AG09309 (cell line): ENCODE measurements around the gene ADAM8.

ENCODE experiments used
- DNase-seq: peaks from one replicate; pipeline ENCODE4 v3.0.0-alpha.2; 2010; ENCODE audit warnings: low read depth
- H3K4me3 ChIP-seq: 2 replicates; pipeline ENCODE4 v1.5.1; 2011; ENCODE audit warnings: mild to moderate bottlenecking, low read depth, low read length, moderate library complexity; ENCODE audit not compliant: control insufficient read depth
- TF ChIP-seq, protein P1 (sequence below): IDR thresholded peaks from 2 replicates; pipeline ENCODE4 v1.5.1; 2011; ENCODE audit warnings: mild to moderate bottlenecking, low read depth, low read length, inconsistent platforms; ENCODE audit not compliant: insufficient read depth, control insufficient read depth; ENCODE audit errors: missing control alignments

ADAM8 gene

DNA sequence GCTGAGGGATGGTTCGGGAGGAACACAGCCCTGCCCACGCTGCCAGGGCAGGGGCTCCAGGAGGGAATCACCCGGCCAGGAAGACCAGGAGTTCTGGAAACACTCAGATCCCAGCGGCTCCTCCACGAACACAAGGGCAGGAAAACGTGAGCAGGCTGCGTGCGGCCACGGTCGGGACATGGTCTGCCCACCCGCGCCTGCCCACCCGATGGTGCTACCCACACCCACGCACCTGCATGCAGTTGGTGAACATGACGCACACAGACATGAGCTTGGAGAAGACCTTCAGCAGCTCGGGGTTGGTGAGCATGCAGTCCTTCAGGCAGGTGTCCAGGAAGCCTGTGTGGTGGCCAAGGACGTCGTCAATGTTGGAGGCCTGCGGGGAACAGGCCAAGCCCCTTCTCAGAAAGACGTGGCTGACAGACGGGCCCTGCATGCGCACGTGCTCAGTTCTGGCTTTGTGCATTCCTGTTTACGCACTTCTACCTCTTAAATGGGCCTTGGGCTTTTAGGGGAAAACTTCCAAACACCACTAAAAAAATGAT, 6.2 kb upstream of the ADAM8 start:
- H3K4me3 ChIP-seq: no peak overlapping the region
- DNase-seq: no peak
- TF ChIP-seq, protein P1, sequence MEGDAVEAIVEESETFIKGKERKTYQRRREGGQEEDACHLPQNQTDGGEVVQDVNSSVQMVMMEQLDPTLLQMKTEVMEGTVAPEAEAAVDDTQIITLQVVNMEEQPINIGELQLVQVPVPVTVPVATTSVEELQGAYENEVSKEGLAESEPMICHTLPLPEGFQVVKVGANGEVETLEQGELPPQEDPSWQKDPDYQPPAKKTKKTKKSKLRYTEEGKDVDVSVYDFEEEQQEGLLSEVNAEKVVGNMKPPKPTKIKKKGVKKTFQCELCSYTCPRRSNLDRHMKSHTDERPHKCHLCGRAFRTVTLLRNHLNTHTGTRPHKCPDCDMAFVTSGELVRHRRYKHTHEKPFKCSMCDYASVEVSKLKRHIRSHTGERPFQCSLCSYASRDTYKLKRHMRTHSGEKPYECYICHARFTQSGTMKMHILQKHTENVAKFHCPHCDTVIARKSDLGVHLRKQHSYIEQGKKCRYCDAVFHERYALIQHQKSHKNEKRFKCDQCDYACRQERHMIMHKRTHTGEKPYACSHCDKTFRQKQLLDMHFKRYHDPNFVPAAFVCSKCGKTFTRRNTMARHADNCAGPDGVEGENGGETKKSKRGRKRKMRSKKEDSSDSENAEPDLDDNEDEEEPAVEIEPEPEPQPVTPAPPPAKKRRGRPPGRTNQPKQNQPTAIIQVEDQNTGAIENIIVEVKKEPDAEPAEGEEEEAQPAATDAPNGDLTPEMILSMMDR: no peak

DNA sequence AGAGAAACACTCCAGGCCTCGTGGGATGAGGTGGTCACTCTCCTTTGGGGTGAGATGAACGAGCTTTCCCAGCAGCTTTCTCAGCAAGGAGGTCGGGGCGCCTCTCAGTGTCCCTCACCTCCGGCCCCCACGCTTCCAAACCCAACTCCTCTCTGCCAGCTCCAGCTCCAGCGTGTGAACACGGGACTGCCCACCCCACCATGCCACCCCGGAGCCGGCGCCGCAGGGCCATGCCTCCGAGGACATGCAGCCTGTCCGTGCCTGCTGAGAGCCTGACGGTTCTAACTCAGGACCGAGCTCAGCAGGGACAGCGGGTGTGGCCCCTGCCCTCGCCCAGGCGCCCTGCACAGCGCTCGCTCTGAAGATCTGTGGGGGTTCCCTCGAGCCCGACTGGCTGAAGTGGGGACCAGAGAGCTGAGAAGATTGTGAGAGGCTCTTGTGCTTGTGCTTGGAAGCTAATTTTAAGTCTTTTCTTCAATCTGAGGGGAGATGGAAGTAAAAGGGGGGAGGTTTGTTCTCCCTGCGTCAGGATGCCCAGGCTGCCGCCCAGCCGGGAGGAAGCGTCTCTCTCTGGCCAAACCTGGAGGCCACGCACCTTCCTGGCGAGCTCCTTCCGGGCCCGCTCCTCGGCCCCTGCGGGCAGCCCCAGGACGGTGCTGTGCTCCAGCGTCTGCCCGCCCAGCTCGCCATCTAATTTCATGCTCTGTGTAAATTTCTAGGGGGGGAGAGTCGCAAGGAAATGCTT, 5.1 kb upstream of the ADAM8 start:
- DNase-seq: no peak
- TF ChIP-seq, protein P1: no peak
- no peak overlapping the region for H3K4me3 ChIP-seq

DNA sequence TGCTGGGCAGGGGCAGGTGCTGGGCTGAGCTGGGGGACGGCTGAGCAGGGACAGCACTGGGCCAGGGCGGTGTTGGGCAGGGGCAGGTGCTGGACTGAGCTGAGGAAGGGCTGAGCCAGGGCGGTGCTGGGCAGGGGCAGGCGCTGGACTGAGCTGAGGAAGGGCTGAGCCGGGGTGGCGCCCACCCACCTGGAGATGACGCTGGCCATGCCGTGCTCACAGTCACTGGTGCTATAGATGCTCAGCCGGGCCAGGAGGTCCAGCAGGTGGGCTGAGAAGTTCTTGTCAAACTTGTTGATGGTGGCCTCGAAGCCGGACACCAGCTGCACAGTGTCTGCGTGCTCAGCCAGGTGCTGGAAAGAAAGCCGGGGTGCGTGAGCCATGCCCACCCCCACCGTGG, 4.4 kb upstream of the ADAM8 start:
- TF ChIP-seq, protein P1: no peak
- DNase-seq: no peak
- no peak overlapping the region for H3K4me3 ChIP-seq

DNA sequence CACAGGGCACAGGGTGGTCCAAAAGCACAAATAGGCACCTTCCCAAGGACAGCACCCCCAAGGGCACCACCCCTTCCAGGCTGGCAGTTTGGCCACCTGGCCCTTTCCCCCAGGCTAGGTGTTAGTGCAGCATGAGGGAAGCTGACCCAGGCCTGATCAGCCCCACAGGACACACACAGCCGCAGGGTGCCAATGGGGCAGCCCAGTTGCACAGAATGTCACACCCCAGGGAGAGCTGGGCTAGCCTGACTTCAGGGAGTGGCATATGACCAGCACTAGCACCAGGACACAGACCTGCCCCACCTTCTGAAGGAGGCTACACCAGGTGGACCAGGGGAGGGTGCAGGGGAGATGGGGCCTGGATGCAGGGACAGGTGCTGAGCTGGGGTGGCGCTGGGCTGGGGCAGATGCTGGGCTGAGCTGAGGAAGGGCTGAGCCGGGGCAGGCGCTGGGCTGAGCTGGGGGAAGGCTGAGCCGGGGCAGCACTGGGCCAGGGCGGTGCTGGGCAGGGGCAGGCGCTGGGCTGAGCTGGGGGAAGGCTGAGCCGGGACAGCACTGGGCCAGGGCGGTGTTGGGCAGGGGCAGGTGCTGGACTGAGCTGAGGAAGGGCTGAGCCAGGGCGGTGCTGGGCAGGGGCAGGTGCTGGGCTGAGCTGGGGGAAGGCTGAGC, 3.9 kb upstream of the ADAM8 start:
- TF ChIP-seq, protein P1: no peak
- no peak for DNase-seq
- no peak overlapping the region for H3K4me3 ChIP-seq

DNA sequence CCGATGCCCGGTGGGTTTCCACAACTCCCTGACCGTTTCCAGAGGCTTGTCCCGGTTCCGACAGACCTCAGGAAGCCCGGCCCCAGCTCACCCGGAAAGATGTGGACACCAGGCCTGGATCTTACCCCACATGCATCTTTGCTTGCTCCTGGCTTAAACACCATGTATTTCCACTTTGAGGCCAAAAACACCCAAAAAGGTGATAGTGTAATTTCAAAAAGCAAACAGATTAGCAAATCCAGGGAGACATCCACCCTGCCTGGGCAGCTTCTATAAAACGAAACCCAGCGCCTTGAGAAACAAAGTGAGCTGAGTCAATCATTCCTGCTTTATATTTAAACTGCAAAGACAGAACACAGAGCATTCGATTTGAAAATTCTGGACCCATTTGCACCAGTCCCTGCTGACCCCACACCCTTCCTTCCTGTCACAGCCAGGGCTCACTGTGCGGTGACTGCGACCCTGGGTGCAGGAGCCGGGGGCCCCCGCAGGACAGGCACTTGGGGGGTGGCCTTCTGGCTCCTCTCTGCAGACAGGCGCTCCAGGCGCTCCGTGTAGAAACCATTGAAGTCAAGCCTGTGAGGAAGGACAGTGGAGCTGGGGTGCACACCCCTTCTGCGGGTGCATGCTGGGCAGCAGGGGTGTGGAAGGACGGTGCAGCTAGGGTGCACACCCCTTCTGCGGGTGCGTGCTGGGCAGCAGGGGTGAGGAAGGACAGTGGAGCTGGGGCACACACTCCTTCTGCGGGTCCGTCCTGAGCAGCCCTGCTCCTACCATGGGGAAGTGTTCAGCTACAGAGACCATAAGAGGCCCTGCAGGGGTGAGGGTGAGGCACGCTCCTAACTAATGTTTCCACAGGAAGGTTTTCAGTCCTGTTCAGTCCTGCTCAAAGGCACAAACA, 2.9 kb upstream of the ADAM8 start:
- no peak overlapping the region for H3K4me3 ChIP-seq
- TF ChIP-seq, protein P1: no peak
- no peak for DNase-seq

DNA sequence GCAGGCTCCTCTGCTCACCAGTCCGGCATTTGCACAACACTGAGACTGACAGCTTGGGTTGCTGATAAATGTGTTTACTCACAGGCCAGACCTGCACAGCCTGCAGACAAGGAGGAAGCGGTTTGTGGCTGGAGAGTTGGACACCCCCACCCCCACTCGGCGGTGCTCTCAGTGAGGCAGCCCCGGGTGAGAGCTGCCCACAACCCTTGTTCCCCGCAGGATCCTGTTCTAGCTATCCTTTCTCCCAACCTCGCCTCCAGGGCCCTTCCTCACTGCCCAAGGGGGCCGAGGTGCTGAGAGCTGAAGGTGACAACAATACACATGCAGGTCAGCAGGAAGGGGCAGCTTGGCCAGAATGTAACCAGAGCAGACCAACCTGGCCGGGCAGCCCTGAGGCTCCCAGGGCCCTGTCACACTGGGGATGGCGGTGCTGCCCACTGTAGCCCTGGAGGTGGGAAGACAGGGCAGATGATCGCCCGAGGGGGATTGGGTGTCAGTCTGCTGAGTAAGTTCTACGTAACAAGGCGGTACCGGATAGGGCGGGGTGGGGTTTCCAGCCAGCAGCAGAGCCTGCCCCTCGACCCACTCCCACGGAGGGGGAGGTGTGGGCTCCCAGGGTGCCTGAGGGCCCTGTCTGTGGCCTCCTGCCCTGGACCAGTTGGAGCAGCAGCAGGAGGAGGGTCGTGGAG, 2.1 kb upstream of the ADAM8 start:
- no peak for DNase-seq
- TF ChIP-seq, protein P1: no peak
- H3K4me3 ChIP-seq: no peak overlapping the region
